Fibroblast of skin of left quadriceps (primary cell): Measurements from ENCODE around the gene CSAG1.
"Not testable (repeated sequence)": the region's sequence is repeated elsewhere in the genome, so short reads cannot be mapped to it uniquely, and the experiment has no call there.

Experiments used
- DNase-seq, 2 experiments: peaks; one replicate each; pipeline ENCODE4 v3.0.0-alpha.2; 2013; ENCODE audit warnings: low read depth in 2 of 2

Gene CSAG1, protein sequence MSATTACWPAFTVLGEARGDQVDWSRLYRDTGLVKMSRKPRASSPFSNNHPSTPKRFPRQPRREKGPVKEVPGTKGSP

GRCh38 chrX:152733261-152733975 lies at the start of gene CSAG1, which contains the start of gene MAGEA12:
Gene CSAG1, minus strand, starts transcription at chrX:152733721. Its CDS starts 1,261 bp downstream, at chrX:152732460.
Gene MAGEA12, plus strand, starts transcription at chrX:152733757. Its CDS starts 2,405 bp downstream, at chrX:152736162.
- no peak for DNase-seq

DNA sequence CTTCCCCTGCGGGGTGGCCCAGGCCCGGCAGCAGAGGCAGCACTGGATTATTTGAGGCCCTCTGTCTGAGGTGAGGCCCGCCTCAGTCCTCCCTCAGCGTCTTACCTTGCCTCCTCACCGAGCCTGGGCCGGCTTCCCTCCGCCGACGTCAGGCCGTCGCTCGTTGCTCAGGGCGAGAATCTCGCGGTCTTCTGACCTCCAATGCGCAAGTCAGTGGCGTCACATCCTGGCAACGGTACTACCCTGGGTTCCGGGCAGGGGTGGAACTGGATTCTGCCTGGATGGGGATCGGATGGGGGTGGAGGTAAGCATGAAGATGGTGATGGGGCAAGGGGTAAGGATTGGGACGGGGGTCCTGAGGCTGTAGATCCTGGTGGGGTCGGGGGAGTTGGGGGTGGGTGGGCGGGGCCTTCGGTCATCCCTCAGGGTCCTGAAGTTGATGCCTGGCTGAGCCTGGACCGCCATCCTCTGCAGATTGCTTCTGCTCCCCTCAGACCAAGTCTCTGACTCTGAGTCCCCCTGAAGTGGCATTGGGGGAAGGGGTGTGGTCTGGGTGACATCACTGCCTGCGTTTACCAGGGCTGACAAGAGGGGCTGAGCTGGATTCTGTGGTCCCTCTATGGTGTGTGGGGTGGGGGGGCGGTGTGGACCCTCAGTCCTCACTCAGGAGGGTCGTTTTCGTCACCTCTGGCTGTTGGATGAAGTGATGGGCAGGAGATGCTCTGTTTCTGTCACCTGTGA lies 36.2 kb upstream of the CSAG1 start, which contains the start of gene MAGEA6:
TSS of gene MAGEA6 (minus strand) at position 141 of the 741 bp plus-strand sequence. CDS start 2,039 bp downstream, outside the sequence.
- DNase-seq, result not testable (repeated sequence)

- DNase-seq, result not testable (repeated sequence)
These were observed 33.0 kb upstream of the CSAG1 start for GRCh38 chrX:152766562-152766961.

GRCh38 chrX:152761582-152761981 lies 28.1 kb upstream of the CSAG1 start:
- DNase-seq, result not testable (repeated sequence)

DNA sequence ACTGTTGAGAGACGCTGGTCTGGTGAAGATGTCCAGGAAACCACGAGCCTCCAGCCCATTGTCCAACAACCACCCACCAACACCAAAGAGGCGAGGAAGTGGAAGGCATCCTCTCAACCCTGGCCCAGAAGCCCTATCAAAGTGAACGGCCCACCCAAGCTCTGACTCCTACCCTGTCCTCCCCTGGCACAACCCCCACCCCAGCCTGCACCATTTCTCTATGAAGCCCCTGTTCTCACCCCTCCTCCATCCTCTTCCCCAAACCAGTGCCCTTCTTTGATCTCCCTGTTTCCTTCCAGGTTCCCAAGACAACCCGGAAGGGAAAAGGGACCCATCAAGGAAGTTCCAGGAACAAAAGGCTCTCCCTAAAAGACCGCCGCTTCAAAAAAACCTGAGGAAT lies 26.0 kb upstream of the CSAG1 start:
- DNase-seq, result not testable (repeated sequence)

DNA sequence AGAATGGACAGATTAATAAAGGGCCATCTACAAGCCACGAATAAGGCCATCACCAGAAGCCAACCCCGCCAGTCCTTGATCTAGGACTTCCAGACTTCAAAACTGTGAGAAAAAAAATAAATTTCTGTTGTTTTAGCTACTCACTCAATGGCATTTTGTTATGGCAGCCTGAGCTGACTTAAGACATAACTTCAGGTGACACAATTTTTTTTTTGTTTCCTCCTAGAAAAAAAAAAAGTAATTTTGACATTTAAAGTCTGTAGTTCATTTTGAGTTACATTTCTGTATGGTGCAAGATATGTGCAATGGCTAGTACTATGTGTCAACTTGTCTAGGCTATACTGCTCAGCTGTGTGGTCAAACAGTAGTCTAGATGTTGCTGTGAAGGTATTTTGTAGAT lies 25.4 kb upstream of the CSAG1 start, which contains the start of gene CSAG3:
TSS of gene CSAG3 (plus strand) at position 301 of the 400 bp plus-strand sequence.
- not testable (repeated sequence) for DNase-seq

GRCh38 chrX:152754871-152755270 lies 21.4 kb upstream of the CSAG1 start:
- not testable (repeated sequence) for DNase-seq

GRCh38 chrX:152753686-152754650 lies 20.4 kb upstream of the CSAG1 start, which contains the start of gene MAGEA2:
Gene MAGEA2, minus strand, starts transcription at chrX:152753842. Its CDS starts 2,479 bp downstream, at chrX:152751363.
- not testable (repeated sequence) for DNase-seq

- DNase-seq, result no peak
These were observed 5.0 kb upstream of the CSAG1 start for GRCh38 chrX:152738560-152738959.

DNA sequence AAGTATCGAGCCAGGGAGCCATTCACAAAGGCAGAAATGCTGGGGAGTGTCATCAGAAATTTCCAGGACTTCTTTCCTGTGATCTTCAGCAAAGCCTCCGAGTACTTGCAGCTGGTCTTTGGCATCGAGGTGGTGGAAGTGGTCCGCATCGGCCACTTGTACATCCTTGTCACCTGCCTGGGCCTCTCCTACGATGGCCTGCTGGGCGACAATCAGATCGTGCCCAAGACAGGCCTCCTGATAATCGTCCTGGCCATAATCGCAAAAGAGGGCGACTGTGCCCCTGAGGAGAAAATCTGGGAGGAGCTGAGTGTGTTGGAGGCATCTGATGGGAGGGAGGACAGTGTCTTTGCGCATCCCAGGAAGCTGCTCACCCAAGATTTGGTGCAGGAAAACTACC lies 3.0 kb upstream of the CSAG1 start:
- not testable (repeated sequence) for DNase-seq

GRCh38 chrX:152735860-152736511 lies 2.5 kb upstream of the CSAG1 start:
- no peak for DNase-seq

DNA sequence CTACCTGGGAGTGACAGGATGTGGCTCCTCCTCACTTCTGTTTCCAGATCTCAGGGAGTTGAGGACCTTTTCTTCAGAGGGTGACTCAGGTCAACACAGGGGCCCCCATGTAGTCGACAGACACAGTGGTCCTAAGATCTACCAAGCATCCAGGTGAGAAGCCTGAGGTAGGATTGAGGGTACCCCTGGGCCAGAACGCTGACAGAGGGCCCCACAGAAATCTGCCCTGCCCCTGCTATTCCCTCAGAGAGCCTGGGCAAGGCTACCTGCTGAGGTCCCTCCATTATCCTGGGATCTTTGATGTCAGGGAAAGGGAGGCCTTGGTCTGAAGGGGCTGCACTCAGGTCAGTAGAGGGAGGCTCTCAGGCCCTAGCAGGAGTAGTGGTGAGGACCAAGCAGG lies 1.6 kb upstream of the CSAG1 start:
- no peak for DNase-seq

- DNase-seq, result not testable (repeated sequence)
These were observed 780 bp upstream of the CSAG1 start for GRCh38 chrX:152734143-152734858.

GRCh38 chrX:152725409-152725808 lies 8.1 kb downstream of the CSAG1 start:
- no peak for DNase-seq

DNA sequence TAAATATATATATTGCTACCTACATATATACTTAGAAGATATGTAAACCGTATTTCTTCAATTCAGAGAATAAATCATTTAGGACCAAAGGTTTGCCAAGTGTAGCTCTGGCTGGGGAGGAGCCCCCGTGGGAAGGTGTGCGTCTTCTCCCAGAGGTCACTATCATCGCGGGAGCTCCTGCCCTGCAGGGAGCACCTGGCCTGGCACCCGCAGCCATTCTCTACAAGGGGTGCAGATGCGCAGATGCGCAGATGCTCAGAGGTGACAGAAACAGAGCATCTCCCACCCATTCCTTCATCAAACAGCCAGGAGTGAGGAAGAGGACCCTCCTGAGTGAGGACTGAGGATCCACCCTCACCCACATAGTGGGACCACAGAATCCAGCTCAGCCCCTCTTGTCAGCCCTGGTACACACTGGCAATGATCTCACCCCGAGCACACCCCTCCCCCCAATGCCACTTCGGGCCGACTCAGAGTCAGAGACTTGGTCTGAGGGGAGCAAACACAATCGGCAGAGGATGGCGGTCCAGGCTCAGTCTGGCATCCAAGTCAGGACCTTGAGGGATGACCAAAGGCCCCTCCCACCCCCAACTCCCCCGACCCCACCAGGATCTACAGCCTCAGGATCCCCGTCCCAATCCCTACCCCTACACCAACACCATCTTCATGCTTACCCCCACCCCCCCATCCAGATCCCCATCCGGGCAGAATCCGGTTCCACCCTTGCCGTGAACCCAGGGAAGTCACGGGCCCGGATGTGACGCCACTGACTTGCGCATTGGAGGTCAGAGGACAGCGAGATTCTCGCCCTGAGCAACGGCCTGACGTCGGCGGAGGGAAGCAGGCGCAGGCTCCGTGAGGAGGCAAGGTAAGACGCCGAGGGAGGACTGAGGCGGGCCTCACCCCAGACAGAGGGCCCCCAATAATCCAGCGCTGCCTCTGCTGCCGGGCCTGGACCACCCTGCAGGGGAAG lies 19.4 kb downstream of the CSAG1 start, which contains the start of gene MAGEA2B:
TSS of gene MAGEA2B (plus strand) at position 814 of the 973 bp plus-strand sequence. CDS start 2,479 bp downstream, outside the sequence.
- DNase-seq, result not testable (repeated sequence)

DNA sequence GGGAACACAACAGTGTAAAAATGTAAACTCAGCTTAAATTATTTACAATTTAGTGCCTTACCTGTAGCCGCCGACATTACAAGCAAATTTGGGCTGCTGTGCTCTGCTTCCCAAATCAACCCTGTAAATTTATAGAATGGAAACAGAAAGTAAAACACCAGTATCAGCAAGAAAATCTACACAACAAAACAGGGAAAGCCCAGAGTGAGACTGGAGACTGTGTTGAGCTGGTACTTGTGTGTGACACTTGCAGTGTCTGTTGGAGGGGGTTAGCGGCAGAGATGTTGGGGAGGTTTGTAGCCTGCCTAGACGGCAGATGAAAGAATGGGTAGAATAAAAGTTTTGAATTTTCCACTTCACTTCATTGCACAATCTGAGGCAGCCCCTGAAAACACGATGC lies 20.3 kb downstream of the CSAG1 start:
- not testable (repeated sequence) for DNase-seq

- DNase-seq, result not testable (repeated sequence)
These were observed 24.3 kb downstream of the CSAG1 start, which contains the start of gene CSAG2 for GRCh38 chrX:152709173-152709572. Gene CSAG2, minus strand, starts transcription at chrX:152709273. Its CDS starts 161 bp downstream, at chrX:152709112.

DNA sequence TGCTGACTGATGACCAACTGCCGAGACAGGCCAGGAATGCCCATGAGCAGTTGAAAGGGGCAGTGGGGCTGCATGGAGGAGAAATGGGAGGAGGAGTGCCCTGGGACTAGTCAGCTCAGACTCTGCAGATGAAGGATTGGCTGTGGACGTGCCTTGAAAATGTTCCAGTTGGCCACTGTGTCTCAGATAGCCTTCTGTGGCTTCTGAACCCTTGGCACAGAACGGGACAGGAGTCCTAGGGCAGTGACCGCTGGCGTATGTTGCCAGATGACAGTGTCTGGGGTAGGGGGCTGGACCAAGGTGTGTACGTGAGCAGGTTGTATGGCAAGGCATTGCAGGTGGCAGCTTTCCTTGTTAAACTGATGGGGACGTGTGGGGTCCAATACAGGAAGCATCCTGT lies 27.0 kb downstream of the CSAG1 start:
- DNase-seq, result not testable (repeated sequence)
